ENCODE data around the gene SCMH1.
"Not testable (repeated sequence)": the region's sequence is repeated elsewhere in the genome, so short reads cannot be mapped to it uniquely, and the experiment has no call there.

Gene SCMH1

DNA sequence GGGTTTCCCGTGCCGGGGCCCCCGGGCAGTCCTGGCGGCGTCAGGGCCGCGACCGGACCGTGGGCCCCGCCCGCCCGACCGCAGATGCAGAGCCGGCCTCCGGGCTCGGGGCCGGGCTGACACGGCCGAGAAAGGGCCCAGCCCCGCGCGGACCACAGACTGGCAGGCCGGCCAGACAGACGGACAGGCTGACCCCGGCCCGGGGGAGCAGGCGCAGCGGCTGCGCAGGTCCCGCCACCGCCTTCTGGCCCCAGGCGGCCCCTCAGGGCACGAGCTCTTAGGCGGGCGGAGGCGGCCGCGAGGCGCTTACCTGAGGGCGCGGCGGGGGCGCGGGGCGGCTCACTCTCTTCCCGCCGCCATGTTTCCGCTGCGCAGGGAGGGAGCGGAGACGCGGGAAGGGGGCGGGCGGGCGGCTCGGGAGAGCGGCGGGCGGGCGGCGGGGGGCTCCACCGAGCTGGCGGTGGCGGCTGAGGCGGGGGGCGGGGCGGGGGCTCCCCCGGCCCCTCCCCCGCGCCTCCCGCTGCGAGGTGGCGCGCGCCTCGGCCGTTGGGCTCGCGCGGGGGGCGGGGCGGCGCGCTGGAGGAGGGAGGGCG lies at the start of gene SCMH1:
SCMH1 (minus strand) TSS at position 558 of the 593 bp plus-strand sequence. CDS start 56,173 bp downstream, outside the sequence.
- DNase-seq, result peak; percentile 67

DNA sequence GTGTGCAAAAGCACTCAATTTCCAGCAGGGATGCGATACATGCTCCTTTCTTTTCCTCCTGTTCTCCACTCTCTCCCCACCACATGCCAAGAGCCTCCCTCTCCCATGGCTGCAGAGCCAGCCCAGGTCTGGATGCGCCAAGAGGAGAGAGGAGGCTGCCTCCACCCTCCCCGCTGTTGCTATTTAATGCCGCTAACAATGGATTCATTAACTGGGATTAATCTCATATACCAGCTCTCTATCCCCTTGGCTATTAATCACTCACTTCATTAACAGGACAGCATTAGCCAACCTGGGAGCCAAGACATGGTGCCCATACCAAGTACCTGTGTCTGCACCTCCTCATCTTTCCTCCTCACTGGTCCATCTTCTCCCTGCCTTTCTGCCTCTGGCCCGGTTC lies 49.1 kb upstream of the SCMH1 start:
- DNase-seq, result no peak

DNA sequence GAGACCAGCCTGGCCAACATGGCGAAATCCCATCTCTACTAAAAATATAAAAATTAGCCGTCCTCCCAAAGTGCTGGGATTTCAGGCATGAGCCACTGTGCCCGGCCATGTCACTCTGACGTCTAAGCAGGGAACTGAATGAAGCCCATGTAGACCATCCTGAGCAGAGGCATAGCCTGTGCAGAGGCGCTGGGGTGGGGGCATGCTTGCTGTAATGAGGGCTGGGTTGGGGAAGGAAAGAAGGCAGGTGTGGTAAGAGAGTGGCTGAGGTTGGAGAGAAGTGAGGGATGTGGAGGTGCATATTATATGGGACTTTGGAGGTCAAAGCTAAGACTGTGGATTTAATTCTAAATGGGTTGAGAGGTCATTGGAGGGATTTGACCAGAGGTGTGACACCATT lies 47.1 kb upstream of the SCMH1 start:
- DNase-seq, result no peak

DNA sequence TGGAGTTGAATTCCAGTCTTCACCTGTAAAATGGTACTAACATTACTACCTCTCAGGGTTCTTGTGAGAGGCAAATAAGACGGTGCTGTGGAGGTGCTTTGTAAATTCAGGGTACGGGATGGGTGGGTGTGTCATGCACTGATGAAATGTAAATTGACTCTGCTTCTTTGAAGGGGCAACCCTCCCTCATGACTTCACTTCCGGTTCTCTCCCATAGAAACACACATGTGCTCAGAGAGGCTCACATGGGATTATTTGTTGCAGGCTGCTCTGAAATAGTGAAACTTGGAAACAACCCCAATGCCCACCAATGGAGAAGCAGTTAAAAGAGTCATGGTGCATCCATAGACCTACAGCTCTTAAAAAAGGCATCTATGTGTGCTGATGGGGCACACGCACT lies 44.9 kb upstream of the SCMH1 start:
- DNase-seq, result no peak

DNA sequence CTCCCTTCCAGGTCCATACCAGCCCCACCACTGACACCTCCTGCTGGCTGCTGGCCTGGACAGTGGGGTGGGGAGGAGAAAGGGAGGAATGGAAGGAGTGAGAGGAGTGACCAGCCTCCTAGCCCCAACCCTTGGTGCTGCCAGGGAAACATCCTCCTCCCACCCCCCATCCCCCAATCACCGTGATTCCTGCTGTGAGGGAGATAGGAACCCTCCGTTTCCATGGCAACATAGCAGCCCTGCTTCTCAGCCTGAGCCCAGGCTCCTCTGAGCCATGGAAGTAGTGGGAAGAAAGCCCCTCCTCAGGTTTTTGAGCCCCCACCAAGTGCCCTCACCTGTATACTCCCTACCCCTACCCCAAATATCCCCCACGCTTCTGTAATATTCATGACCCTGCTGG lies 44.4 kb upstream of the SCMH1 start:
- DNase-seq, result no peak

DNA sequence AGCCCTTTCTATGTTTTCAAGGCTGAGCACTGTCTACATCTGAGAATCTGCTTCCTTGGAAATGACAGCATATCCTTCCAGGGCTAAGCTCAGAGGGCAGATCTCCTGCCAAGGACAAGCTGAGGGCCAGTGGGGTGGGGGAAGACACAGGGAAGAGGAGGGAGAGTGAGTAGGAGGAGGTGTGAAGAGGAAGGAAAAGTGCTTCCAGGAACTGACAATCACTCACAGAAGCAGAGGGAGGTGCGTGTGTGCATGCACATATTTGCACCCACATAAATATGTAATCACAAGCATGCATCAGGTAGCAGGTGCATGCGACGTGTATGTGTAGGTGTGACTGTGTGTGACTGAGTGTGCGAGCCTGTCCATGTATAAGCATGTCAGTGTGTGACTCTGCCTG lies 43.7 kb upstream of the SCMH1 start:
- DNase-seq, result no peak

DNA sequence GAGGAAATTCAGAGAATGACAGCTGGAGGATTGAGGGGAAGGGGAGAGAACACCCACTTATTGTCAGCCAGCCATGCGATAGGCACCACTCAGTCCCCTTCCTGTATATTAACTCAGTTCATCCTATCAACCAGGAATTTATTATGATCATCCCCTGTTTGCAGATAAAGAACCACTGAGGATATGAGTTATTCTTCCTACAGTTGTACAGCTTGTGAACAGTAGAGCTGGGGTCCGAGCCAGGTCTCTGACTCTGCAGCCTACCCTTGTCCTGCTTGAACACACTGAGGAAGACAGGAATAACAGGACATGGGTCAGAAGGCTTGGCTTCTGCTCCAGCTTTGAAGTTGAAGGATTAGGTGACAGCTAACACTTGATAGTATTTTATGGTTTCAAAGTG lies 42.0 kb upstream of the SCMH1 start:
- DNase-seq, result no peak

DNA sequence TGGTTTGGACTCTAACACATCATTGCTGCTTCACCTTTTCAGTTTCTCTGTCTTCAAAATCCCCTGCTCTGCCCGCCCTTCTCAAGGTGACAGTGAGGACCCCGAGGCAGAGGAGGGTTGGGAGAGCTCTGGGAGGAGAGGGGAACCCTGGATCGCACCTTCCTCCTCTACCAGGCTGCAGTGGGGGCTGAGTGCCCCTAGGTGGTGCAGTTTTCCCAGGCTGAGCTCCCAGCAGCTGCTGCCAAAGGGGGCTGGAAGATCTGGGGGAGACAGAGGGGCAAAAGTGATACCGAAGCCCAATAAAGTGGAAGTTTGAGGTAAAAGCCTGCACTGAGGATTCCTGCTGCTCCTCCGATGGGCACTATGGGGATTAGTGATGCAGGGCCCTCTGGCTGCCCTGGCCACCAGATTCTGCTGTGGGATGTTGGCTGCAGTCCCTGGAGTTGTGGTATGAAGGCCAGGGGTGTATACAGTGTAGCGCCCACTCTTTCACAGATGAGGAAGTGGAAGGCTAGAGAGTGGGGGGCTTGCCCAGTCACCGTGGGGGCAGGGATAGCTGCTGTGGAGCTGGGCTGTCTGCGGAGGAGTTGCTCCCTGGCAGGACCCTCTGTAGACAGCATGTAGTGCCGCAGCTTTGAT lies 40.7 kb upstream of the SCMH1 start:
- DNase-seq, result peak; percentile 34

DNA sequence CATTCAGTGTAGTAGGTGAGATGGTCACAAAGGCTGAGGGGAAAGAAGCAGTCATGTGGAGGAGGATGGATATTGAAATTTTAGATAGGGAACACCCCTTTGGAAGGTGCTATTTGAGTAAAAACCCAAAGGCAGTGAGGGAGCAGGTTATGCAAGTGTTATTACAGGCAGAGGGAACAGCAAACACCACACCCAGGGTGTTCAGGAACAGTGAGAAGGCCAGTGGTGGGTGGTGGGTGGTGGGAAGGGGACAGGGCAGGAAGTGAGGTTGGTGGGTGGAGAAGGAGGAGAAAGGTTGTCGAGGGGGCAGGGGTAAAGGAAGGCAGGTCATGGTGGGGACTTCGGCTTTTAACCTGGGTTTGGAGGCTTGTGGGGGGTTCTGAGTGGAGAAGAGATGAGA lies 39.2 kb upstream of the SCMH1 start:
- DNase-seq, result no peak

DNA sequence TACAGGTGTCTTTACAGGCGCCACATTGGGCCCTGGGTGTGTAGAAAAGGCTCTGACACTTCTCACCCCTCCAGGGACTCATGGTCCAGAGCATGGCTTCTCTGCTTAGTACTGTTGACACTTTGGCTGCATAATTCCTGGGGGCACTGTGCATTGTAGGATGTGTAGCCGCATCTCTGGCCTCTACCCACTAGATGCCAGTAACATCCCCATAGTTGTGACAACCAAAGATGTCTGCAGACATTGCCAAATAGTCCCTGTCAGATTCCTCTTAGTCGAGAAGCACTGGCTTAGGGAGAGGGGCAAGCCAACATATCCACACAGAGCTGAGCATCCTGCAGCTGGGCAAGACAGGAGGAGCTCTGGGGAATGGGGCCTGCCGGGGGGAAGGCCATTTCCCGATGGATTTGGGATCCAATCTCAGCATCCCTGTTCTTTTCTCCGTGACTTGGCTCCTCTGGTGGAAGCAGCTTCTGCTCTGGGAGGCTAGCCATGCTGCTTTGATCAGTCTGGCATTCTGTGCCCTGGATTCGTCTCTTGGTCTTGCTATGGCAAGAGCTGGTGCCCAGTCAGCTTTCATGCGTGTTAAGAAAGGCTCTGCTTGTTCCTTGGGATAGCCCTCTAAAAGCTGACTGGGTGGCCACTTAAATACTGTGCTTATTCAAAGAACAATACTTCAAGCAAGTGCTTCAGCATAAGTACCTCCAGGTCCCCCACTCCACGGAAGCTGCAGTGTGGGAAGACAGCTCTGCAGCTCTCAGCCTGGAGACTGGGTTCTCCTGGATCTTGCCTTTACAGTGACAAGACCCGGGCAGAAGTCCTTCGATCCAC lies 38.3 kb upstream of the SCMH1 start:
- DNase-seq, result no peak

DNA sequence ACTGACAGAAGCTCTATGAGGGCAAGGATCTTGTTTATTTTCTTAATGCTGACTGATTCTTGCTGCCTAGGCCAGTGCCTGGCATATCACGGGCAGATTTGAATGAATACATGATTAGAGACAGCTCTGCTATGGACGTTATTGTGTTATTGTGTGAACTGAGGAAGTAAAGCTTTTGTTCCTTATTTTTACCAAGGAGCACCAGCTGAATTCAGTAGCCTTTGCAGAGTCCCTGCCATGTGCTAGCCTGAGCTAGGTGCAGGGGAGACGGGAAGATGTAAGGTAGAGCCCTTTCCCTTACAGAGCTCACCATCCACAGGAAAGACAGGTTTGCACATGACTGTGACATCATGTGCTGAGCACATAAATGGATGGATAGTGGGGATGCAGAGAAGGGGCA lies 36.0 kb upstream of the SCMH1 start:
- no peak for DNase-seq

DNA sequence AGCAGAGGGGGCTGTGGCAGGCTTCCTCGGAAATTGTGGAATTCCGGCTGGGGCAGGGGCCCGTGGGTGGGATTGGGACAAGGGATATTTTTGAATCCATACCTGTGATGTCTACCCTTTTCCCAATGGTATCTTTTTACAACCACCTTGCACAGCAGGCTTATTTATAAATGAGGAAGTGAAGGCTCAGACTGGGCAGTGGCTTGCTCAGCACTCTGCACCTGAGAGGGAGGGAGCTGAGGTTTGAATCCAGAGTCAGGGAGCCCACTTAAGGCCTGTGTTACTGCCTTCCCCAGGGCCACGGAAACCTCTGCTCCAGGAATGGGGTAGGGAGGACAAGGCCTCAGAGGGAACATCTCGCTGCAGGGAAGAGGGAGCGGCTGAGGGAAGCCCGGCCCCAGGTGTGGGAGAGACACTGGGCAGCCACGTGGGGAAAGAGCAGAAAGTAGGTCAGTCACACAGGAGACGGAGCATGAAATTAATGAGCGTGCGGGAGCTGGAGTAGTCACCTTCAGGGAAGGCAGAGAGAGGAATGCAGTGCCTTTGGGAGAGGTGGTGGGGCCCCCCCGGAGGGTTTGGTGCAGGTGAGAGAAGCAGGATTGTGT lies 35.4 kb upstream of the SCMH1 start:
- no peak for DNase-seq

DNA sequence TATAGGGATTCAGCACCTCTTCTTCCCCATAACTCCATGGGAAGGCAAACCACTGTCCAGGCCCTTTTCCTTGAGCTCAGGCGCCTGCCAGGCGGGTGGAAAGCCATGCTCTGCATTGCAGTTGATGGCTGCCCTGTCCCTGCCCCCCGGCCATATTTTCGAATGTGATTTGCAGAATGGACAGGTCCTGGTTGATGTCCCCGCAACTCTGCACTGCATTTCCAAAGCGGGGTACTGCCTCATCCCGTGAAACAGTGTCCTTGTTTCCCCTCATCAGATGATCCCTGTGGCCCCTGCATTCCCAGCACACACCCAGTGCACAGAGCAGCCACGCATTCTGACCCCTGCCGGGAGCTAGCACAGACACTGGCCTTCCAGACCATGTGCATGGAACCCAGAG lies 33.7 kb upstream of the SCMH1 start:
- DNase-seq, result no peak

DNA sequence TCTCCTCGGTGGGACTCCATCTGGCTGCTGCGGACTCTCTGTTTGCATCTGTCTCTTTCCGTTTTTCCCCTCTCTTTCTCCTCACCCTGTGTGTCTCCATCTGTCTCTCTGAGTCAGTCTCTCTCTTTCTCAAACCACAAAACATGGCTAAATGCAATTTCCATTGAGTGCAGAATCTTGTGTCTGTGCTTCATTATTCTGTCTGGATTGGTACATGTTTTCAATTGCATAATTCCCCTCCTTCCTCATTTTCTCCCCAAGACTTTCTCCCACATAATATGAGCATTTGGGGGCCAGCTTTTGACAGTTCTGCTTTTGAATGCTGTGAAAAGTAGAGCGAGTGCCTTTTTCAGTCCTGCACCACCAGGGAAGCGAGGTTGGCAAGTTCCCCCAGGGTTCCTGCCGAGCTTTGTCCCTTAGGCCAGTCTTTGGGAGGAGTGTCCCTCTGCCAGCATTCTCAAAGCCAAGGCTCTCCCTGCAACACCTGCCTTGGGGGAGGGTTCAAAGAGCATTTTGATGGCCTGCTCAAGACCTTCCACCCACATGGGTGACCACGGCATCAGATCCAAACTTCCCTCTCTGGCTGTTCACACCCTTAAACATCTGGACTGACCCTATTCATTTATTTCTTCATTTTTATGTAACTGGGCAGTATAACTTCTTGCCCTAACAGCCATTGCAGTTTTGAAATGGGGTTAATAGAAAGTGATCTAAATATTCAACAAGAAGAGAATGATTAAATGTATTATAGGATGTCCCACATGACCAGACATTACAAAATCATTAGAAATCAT lies 32.8 kb upstream of the SCMH1 start:
- no peak for DNase-seq

DNA sequence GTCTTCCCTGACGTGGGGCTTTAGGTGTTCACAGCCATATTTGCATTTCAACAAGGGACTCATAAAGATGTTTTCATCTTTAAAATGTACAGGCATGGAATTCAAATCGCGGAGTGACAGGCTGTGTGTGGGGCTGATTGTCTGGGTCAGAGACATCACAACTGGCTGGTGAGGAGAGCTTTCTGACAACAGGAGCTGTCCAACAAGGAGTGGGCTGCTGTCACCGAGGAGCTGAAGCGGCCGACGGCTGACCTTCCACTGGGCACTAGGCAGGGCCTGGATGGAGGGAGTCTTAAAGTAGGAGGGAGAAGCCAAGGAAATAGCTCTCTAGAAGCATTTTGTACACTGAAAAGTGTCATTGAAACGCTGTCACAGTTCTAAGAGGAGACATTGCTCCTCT lies 30.5 kb upstream of the SCMH1 start:
- DNase-seq, result no peak

DNA sequence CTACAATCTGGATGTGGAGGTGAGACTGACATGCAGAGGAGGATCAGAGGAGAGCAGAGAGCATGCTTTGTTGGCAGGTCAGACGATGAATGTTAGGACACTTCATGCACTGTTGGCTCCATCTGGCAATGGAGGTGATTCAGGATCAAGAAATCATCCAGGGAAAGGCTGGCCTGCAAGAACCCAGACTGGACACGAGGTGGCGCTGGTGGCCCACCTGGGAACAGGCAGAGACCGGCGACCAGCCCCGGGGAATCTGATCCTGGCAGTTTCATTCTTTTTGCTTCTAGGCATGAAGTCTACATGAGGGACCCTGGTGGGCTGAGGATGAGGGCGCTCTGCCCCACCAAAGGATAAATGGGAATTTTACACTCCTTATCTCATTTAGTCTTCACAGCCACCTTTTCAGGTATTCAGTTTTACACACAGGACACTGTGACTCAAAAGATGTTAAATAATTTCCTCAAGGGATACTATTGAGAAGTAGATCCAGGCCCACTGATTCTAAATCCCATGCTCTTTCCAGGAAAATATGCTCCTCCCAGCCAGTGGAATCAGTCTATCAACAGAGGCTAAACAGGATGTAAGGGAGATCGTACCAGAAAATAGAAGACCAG lies 26.2 kb upstream of the SCMH1 start:
- peak; percentile 70 for DNase-seq

DNA sequence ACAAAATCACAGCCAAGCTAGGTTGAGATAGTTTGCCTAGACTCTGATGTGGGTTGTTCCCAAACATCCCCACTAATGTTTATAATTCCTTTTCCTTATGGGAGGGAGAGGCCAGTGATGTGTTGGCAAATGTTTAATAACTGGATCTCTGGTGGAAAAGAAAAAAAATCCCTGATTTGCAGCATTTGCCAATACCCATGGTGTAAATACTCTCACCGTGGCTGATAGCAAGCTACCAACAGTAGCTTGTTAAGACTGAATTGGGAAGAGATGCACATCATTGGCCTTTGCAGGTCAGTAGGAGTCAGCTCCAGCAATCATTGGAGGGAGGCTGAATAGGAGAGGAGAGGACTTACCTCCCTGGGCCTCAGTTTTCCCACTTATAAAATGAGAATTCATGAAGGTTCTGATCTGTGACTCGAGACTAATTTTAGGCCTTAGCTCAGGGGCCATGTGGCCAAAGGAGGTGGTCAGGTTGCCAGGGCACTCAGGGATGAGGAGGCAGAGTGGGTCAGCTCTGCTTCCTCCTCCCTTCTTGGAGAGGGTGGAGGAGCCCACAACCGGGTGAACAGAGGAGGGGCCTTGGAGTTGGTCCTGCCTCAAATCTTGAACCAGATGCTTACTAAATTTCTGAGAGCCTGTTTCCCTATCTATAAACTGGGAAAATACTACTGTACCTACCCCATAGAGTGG lies 20.0 kb upstream of the SCMH1 start:
- DNase-seq, result no peak

DNA sequence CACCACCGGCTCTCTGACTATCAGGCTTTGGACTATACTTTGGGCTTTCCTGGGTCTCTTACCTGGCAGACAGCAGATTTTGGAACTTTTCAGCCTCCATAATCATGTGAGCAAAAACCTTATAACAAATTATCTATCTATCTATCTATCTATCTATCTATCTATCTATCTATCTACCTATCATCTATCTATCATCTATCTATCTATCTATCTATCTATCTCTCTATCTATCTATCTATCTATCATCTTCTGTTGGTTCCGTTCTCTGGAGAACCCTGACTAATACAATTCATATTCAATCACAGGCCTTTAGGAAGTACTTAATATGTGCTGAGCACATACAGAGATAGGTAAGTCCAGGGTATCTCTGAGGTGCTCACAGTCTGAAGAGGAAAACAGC lies 18.7 kb upstream of the SCMH1 start:
- no peak for DNase-seq

DNA sequence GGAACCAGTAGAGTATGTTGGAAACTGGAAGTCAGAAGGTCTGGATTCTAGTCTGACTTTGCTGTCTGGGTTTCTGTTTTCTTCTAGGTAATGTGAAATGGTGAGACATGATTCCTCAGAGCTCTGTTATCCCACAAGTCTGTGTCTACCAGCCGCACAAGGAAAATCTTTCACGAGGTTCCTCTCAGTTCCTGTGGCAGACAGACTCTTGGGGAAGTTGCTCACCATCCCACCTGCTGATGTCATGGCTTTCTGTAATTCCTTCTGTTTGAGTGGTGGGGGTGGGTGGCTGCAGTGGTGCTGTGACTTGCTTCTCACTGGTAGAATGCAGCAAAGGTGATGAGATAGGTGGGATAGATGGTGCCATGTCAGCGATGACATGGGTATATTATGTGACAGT lies 17.1 kb upstream of the SCMH1 start:
- DNase-seq, result no peak

DNA sequence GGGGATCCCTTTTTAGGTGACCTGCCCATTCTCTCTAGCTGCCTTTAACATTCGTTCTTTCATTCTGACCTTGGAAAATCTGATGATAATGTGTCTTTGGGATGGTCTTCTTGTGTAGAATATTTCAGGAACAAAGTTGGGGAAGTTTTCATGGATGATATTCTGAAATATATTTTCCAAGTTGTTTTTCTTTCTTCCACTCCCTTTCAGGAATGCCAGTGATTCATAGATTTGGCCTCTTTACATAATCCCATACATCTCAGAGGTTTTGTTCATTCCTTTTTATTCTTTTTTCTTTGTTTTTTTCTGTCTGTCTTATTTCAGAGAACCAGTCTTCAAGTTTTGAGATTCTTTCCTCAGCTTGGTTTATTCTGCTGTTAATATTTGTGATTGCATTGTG lies 13.9 kb upstream of the SCMH1 start:
- DNase-seq, result no peak

DNA sequence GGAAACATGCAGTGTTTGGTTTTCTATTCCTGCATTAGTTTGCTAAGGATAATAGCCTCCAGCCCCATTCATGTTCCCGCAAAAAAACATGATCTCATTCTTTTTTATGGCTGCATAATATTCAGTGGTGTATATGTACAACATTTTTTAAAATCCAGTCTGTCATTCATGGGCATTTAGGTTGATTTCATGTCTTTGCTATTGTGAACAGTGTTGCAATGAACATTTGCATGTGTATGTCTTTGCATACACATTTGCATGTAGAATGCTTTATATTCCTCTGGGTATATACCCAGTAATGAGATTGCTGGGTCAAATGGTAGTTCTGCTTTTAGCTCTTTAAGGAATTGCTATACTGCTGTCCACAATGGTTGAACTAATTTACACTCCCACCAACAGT lies 9.0 kb upstream of the SCMH1 start:
- DNase-seq, result not testable (repeated sequence)

DNA sequence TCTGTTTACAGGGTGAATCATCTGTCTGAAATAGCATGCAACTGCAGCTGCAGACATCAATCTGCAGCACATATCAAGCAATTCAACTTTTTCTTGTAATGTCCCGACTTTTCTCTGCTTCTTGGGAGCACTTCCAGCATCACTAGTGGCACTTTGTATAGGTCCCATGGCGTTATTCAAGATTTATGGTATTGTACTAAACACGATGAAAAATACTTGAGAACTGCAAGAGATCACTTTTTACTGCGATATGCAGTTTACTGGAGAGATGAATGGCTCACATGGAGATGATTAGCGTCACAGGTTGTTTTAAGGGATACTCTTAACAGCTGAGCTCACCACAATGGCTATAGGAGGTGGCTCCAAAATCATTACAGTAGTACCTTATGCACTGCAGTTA lies 7.2 kb upstream of the SCMH1 start:
- no peak for DNase-seq
